NCI-H446 (cell line): ENCODE data around the gene BTBD16.

Source experiments
- DNase-seq, 2 experiments: peaks; one replicate each; lab custom pipeline; 2025; lab: John Stamatoyannopoulos, UW

The BTBD16 gene

DNA sequence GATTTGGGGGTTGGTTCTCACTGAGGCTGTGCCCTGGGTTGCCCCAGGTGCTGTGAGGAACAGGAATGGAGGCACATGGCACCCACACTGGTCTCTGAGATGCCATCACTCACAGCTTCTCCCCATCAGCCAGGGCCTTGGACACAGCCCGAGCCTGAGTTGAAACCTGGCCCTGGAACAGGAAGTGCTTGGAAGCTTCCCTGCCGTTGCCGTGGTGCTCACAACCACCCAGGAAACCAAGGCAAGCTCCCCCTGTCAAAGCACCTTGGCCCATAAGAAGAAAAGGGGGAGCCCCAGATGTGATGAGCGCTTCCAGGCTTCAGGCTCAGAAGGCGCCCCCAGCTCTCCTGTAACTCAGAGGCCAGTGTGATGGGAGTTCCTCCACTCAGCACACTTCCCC is at the start of gene BTBD16:
BTBD16 (plus strand) TSS at position 221 of the 400 bp plus-strand sequence. CDS start 3,786 bp downstream, outside the sequence.
- no peak for DNase-seq

DNA sequence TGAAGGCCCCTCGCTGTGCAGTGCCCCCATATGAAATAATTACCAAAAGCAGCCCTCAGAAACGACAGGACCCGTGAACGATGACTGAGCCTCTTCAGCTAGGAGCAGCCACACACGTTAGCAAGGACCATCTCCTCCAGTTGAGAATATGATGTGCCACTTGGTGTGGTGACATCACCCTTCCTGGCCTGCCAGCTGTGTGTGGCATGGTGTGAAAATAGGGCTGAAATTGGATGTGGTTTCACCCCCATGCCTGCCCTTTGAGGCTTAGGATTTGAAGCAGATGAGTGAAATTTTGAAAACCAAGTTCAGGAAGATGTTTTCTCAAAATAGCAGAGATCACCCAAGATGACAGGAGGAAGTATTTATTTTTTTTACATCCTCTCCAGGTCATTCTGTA is 49.1 kb upstream of the BTBD16 start:
- no peak for DNase-seq

GRCh38 chr10:122222638-122223037 is 48.5 kb upstream of the BTBD16 start:
- no peak for DNase-seq

GRCh38 chr10:122224159-122224558 is 46.9 kb upstream of the BTBD16 start:
- DNase-seq = no peak

DNA sequence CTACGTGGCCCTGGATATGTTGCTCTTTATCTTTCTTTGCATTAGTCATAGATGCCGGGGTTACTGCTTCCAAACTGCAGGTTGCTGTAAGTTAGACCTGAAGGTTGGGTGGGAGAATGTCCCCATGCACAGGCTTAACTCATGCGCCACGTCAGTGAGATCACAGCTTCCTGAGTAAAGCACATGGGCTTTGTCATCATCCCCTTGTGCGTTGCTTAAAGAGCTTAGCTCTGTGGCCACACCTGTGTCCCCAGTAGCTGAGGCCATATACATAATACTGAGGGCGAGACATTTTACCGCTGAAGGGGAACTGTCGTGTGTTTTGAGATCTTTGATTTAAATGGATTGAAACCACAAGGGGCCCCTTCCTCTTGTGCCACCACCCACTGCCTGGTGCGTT is 45.8 kb upstream of the BTBD16 start:
- no peak for DNase-seq

GRCh38 chr10:122227754-122228153 is 43.3 kb upstream of the BTBD16 start:
- no peak for DNase-seq

GRCh38 chr10:122229666-122230065 is 41.4 kb upstream of the BTBD16 start:
- no peak for DNase-seq

- DNase-seq = no peak
Measured at GRCh38 chr10:122230222-122230621, 40.9 kb upstream of the BTBD16 start.

GRCh38 chr10:122232769-122233168 is 38.3 kb upstream of the BTBD16 start:
- peak in 1 of 2 experiments; percentile 55 for DNase-seq

- no peak for DNase-seq
Measured at GRCh38 chr10:122233857-122234348, 37.2 kb upstream of the BTBD16 start.

GRCh38 chr10:122234416-122234815 is 36.7 kb upstream of the BTBD16 start:
- no peak for DNase-seq

DNA sequence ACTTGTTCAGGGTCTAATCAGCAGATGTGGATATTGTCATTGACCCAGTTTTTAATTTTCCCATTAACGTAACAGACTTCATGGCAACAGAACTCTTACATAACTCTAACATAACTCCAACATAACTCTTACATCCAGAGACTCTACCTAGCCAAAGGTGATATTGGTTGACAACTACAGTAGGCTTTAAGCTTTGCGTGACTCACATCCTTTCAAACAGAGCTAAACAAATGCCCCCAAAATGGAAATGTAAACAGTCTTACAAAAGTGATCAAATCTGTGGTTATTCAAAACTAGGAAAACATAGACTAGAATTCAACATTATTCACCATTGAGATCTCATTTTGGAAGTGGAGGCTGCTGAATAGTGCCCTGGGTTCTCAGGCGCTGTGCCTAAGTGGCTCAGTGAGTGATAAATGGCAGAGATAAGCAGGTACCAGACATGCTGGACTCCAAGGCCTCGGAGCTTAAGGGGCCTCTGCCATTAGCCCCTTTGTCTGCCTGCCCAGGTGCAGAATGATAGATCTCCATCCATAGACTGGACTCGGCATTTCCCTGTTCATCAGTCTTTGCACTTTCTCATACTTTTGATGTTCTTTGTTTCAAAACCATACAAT is 34.3 kb upstream of the BTBD16 start:
- DNase-seq = no peak

DNA sequence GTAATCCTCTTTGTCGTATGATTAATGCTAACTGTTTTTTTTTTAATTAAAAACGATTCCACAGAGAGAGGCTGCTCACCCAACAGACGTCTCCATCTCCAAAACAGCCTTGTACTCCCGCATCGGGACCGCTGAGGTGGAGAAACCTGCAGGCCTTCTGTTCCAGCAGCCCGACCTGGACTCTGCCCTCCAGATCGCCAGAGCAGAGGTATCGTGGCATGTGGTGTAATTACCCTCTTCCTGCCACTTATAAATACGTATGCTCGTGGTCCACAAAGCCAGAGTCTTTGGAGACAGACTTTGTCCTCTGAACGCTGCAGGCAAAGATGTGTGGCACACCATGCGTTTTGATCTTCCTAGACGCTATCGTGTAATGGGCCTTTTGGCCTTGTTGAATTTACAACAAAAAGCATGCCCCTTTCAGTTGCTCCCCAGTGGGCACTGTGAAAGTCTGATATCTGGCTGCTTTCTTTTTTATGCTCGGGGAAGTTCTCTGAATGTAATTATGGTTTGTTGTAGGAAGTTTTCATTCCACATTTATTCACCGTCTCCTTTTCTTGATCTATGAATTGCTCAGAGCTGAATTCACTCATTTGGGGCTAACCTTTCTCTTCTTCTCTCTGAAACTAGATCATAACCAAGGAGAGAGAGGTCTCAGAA is 33.6 kb upstream of the BTBD16 start:
- DNase-seq = no peak

- no peak for DNase-seq
Measured at GRCh38 chr10:122239578-122240257, 31.4 kb upstream of the BTBD16 start.

DNA sequence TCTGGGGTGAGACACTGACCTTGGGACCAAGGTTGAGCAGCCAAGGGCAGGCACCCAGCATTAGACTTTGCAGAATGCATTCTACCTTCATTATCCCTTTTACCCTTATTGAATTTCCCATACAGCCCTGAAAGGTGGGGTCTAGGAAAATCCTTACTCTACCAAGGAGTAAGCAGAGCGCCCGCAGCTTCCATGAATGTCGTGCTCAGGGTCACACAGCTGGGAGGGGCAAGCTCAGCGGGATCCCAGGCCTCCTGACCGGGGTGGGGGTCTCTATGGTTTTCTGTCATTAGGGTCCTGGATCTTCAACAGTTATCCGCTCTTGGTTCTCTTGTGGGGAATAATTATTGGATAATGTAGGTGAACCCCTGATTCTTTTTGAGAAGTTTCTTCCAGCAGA is 30.7 kb upstream of the BTBD16 start:
- DNase-seq = no peak

- DNase-seq = no peak
Measured at GRCh38 chr10:122241836-122242235, 29.3 kb upstream of the BTBD16 start.

GRCh38 chr10:122243550-122243949 is 27.5 kb upstream of the BTBD16 start:
- no peak for DNase-seq

GRCh38 chr10:122244001-122244975 is 26.8 kb upstream of the BTBD16 start:
- no peak for DNase-seq

DNA sequence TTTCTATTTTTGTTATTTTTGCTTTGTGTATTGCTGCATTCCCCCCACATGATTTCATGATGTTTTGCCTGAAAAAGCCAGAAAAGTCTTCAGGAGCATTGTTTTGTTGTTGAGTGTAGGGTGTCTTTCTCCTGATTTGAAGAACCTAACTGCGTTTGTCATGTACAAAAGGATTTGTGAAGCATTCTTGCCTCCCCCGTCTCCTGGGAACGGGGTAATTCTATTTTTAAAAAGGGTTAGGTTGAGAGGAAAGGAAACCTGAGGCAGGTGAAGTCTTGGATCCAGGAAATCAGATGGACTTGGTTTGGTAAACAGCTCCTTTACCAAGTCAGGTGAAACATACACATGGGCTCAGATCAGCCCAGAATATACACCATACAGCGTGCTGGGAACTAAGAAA is 26.0 kb upstream of the BTBD16 start:
- no peak for DNase-seq

- no peak for DNase-seq
Measured at GRCh38 chr10:122245897-122246296, 25.2 kb upstream of the BTBD16 start.

- no peak for DNase-seq
Measured at GRCh38 chr10:122246830-122247520, 24.1 kb upstream of the BTBD16 start.
